Loucy (cell line): ENCODE data around the gene GRIN3B.

ENCODE experiments used
- H2AFZ ChIP-seq: fragments of 200-600 bp; sonication (generic); 2 replicates; pipeline ENCODE4 v1.6.0; 2016; ENCODE audit warnings: antibody characterized with exemption, mild to moderate bottlenecking, low read length, moderate library complexity
- H3F3A ChIP-seq: fragments of 200-600 bp; 2 replicates; pipeline ENCODE4 v1.6.0; 2016; ENCODE audit warnings: antibody characterized with exemption, low read depth, mild to moderate bottlenecking
- H3K27me3 ChIP-seq: fragments of 200-600 bp; sonication (generic); 2 replicates; pipeline ENCODE4 v1.6.1; 2014; ENCODE audit warnings: low read length, mild to moderate bottlenecking; ENCODE audit not compliant: insufficient read depth, poor library complexity, severe bottlenecking
- H3K36me3 ChIP-seq: fragments of 200-600 bp; sonication (generic); 2 replicates; pipeline ENCODE4 v1.6.1; 2016; ENCODE audit warnings: low read length; ENCODE audit not compliant: insufficient read depth
- H3K4me1 ChIP-seq: fragments of 200-600 bp; sonication (generic); 2 replicates; pipeline ENCODE4 v1.5.1; 2014; ENCODE audit warnings: low read length, mild to moderate bottlenecking; ENCODE audit not compliant: insufficient read depth, poor library complexity, severe bottlenecking
- H3K4me2 ChIP-seq: fragments of 200-600 bp; sonication (generic); 2 replicates; pipeline ENCODE4 v1.6.0; 2014; ENCODE audit warnings: antibody characterized with exemption, low read length, low read depth, mild to moderate bottlenecking; ENCODE audit not compliant: poor library complexity, severe bottlenecking
- H3K4me3 ChIP-seq: fragments of 200-600 bp; sonication (generic); 2 replicates; pipeline ENCODE4 v1.5.1; 2014; ENCODE audit warnings: low read length, mild to moderate bottlenecking, mixed read lengths; ENCODE audit not compliant: poor library complexity, severe bottlenecking
- H3K79me2 ChIP-seq: fragments of 200-600 bp; sonication (generic); 2 replicates; pipeline ENCODE4 v1.6.1; 2014; ENCODE audit warnings: low read length; ENCODE audit not compliant: insufficient read depth
- H3K9ac ChIP-seq: fragments of 200-600 bp; sonication (generic); 2 replicates; pipeline ENCODE4 v1.6.0; 2014; ENCODE audit warnings: mild to moderate bottlenecking, low read depth, low read length, moderate library complexity; ENCODE audit not compliant: poor library complexity, severe bottlenecking
- H3K9me2 ChIP-seq: fragments of 200-600 bp; sonication (generic); replicated peaks from 2 replicates; pipeline ENCODE4 v1.6.1; 2016; ENCODE audit warnings: low read depth, low read length, mixed read lengths
- H3K9me3 ChIP-seq: fragments of 200-600 bp; sonication (generic); 2 replicates; pipeline ENCODE4 v1.6.1; 2014; ENCODE audit warnings: mild to moderate bottlenecking, antibody characterized with exemption, low read length, low read depth; ENCODE audit not compliant: insufficient read depth
- H4K20me1 ChIP-seq: fragments of 200-600 bp; sonication (generic); 2 replicates; pipeline ENCODE4 v1.6.0; 2014; ENCODE audit warnings: antibody characterized with exemption, low read length, mild to moderate bottlenecking; ENCODE audit not compliant: insufficient read depth, poor library complexity, severe bottlenecking
- CTCF ChIP-seq: fragments of 200-600 bp; sonication (generic); conservative IDR thresholded peaks from 2 replicates; pipeline ENCODE4 v1.5.1; 2014; ENCODE audit warnings: mild to moderate bottlenecking, antibody characterized with exemption, low read length
- EZH2phosphoT487 ChIP-seq: fragments of 200-600 bp; IDR thresholded peaks from 2 replicates; pipeline ENCODE4 v1.6.1; 2018; ENCODE audit warnings: antibody characterized with exemption, mild to moderate bottlenecking, moderate library complexity, borderline replicate concordance

Gene GRIN3B

DNA sequence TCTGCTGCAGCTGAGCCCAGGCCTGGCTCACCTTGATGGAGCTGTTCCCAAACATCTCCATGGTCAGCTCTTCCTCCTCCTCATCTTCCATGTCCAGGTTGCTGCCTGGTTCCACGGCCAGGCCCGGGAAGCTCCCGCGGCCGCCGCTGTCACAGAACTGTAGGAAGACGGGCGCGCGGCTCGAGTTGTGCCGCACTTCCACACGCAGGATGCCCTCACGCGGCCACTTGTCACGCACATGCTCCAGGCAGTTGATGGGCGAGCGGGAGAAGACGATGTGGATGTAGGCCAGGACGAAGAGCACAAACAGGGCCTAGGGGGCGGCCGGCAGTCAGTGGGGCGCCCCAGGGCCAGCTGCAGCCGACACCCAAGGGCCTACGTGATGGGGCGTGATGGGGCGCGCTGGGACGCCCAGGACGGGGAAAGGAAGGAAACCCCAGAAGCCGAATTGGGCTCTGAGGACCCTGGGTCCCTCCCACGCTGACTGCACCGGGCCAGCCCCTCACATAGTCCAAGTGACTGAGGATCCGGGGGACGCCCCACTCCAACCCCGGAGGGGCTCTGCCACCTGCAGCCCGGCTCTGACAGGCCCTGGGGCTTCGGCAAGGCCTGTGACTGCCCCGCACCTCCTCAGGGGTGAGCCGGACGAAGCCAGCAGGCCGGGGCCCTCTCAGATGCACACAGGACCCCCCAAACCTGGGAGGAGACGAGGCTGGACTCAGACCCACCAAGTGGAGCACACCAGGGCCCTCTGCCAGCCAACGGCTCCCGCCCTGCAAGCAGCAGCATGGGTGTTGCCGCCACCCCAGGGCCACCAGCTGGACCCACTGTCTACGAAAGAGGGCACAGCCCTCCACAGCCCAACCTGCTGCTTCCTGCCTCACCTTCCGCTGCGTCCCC is 14.2 kb downstream of the GRIN3B start:
- Histone ChIP-seq H3K36me3 (peaks cover 28% of the 10 kb centered on the region; the same call in 1 of the 2 replicates), H3K27me3 (no peaks in the 10 kb centered on the region), H3K9ac (no peak overlapping the region), H2AFZ (no peak overlapping the region), H3K9me3 (no peaks in the 10 kb centered on the region), H3F3A (no peaks in the 10 kb centered on the region), H4K20me1 (peaks cover 62% of the 10 kb centered on the region), H3K79me2 (peaks cover 62% of the 10 kb centered on the region), H3K4me2 (no peak overlapping the region), H3K9me2 (no peaks in the 10 kb centered on the region), H3K4me3 (no peak overlapping the region), H3K4me1 (peaks cover 26% of the 10 kb centered on the region)
- no peak for TF ChIP-seq EZH2phosphoT487
- no peak for TF ChIP-seq CTCF

DNA sequence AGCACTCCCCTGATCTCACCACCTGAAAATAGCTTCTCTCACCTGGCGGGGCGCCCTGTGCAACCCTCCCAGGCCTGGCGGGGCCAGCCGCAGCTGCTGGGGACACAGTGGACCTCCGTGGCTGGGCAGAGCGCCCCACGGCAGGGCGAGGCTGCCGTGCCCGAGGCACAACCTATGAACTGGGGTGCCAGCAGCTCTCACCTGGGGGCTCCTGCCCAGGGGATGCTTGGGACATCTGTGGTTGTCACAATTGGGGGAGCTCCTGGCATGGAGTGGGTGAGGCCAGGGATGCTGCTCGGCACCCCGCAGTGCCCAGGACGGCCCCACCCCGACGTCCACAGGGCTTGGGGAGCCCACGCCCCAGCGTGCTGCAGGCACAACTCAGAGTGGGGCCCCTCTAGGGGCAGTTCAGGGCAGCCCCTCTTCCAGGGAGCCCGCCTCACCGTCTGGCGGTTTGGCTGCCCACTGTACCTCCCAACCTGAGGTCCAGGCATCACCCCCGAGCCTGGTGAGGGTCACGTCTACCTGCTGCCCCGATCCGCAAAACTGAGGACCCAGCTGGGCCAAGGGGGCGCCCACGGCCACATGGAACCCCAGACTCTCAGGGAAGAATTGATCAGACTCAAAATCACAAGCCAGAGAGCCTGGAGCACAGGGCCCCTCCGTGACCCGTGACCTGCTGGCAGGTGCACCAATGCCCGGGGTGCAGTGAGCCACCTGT is 15.0 kb downstream of the GRIN3B start:
- Histone ChIP-seq H3K79me2 (peaks cover 70% of the 10 kb centered on the region), H3K4me1 (peaks cover 26% of the 10 kb centered on the region), H3K27me3 (no peaks in the 10 kb centered on the region), H3K4me3 (no peak overlapping the region), H3K4me2 (no peak overlapping the region), H3K9me3 (no peaks in the 10 kb centered on the region), H3F3A (no peaks in the 10 kb centered on the region), H2AFZ (no peak overlapping the region), H4K20me1 (peaks cover 70% of the 10 kb centered on the region), H3K9me2 (no peaks in the 10 kb centered on the region), H3K36me3 (peaks cover 24% of the 10 kb centered on the region; the same call in 1 of the 2 replicates), H3K9ac (no peak overlapping the region)
- TF ChIP-seq EZH2phosphoT487 (no peak), CTCF (no peak)

GRCh38 chr19:1015782-1016646 is 15.8 kb downstream of the GRIN3B start:
- H4K20me1 ChIP-seq: peaks cover 75% of the 10 kb centered on the region
- H3K36me3 ChIP-seq: peaks cover 17% of the 10 kb centered on the region; the same call in 1 of the 2 replicates
- no peaks in the 10 kb centered on the region for H3K9me3 ChIP-seq
- peaks cover 26% of the 10 kb centered on the region for H3K4me1 ChIP-seq
- H3K27me3 ChIP-seq: peaks cover 4% of the 10 kb centered on the region
- H3K4me2 ChIP-seq: peak overlapping the region; percentile 97
- H3K79me2 ChIP-seq: peaks cover 77% of the 10 kb centered on the region
- no peak for TF ChIP-seq CTCF
- TF ChIP-seq EZH2phosphoT487: no peak
- no peak overlapping the region for H2AFZ ChIP-seq
- H3K9me2 ChIP-seq: no peaks in the 10 kb centered on the region
- no peak overlapping the region for H3K9ac ChIP-seq
- H3F3A ChIP-seq: no peaks in the 10 kb centered on the region
- H3K4me3 ChIP-seq: no peak overlapping the region
